ENCODE data around the gene ZNF276. TPM values are rescaled to one million over a fixed set of nuclear protein-coding genes. Genes with fewer than 3 reads are reported as not detected.
A peak's percentile ranks its signal among the peaks of the same experiment; 100 is the strongest.

The ZNF276 gene
- total RNA-seq, 1 experiment from 2014 or later: 18.6 TPM

DNA sequence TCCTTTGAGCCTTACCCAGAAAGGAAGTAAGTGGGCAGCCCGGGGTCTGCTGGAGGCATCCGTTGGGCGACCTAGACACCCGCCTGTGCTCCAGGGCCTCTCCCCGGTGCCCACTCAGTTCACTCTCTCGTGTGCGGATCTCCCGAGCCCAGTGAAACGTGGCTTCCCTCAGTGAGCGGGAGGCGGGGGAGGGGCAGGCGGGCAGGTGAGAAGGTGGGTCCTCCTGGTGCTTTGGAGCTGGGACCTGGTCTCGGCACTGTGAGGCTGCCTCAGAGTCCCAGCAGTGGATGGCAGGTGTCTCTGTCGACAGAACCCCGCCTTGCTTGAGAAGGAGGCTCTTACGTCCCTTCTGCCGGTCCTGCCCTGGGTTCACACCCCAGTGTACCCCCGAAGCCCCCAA lies 8.0 kb downstream of the ZNF276 start:
- no peak overlapping the region for H3T11ph ChIP-seq (ENCODE audit: low read length)
- H2BK120ac ChIP-seq (ENCODE audit: low read depth, low read length, poor library complexity, severe bottlenecking): no peak overlapping the region
- WGBS (ENCODE audit: extremely low coverage, insufficient read length, low lambda C conversion rate): no CpG with 5 or more reads among the region's 18 CpGs
- H4K20me1 ChIP-seq (ENCODE audit: control insufficient read depth, insufficient read depth, insufficient read length): no peaks in the 10 kb centered on the region
- no peak overlapping the region for H2BK20ac ChIP-seq (ENCODE audit: low read depth, low read length, poor library complexity, severe bottlenecking)
- H3K23me2 ChIP-seq (ENCODE audit: insufficient read length, low read depth, low read length, poor library complexity, severe bottlenecking): no peaks in the 10 kb centered on the region
- no peaks in the 10 kb centered on the region for H3K4me1 ChIP-seq (ENCODE audit: insufficient read depth, low read length)
- no peak overlapping the region for H3K4ac ChIP-seq (ENCODE audit: low read depth, low read length)
- H3K56ac ChIP-seq (ENCODE audit: insufficient read length, low read depth, low read length): no peak overlapping the region
- H3K23ac ChIP-seq (ENCODE audit: insufficient read length, low read depth, low read length): no peak overlapping the region
- H3K36me3 Mint-ChIP-seq (ENCODE audit: insufficient read depth in 1 of 3, low read depth in 3 of 3): peaks cover 16 to 61% (median 53%) of the 10 kb centered on the region in 3 experiments; a peak in 6 of 7 replicates
- no peaks in the 10 kb centered on the region for H3K9me3 ChIP-seq (ENCODE audit: control insufficient read depth, low read depth, low read length)
- no peak overlapping the region for H3K4me3 Mint-ChIP-seq
- peaks cover 2% of the 10 kb centered on the region for H3K27me3 Mint-ChIP-seq (ENCODE audit: low read depth)
- no peak overlapping the region for H4K8ac ChIP-seq (replicated peaks; ENCODE audit: insufficient read length, low read depth, low read length)
- H2BK12ac ChIP-seq (ENCODE audit: insufficient read length, low read depth, low read length): no peak overlapping the region
- TF ChIP-seq CTCF (conservative IDR thresholded peaks at IDR 0.05): no peak
- H3K27ac Mint-ChIP-seq: peak overlapping the region in 2 of 3 experiments; percentile 61 to 81; a peak in 3 of 7 replicates
- H3K79me2 ChIP-seq (ENCODE audit: insufficient read depth, low read length): no peaks in the 10 kb centered on the region
- no peak overlapping the region for H3K27ac ChIP-seq (ENCODE audit: insufficient read length, low read depth, low read length)
- H3K27me3 ChIP-seq (ENCODE audit: insufficient read depth, low read length): no peaks in the 10 kb centered on the region
- H3K18ac ChIP-seq (ENCODE audit: insufficient read length, low read depth, low read length): no peak overlapping the region
- peaks cover 9 to 24% of the 10 kb centered on the region in 2 experiments for H3K4me1 Mint-ChIP-seq
- H4K5ac ChIP-seq (ENCODE audit: insufficient read length, low read depth, low read length): no peak overlapping the region
- no peaks in the 10 kb centered on the region for H3K79me1 ChIP-seq (ENCODE audit: insufficient read depth, low read depth, low read length, poor library complexity, severe bottlenecking)
- no peak overlapping the region for H3K9ac ChIP-seq (ENCODE audit: extremely low read depth, insufficient read length, low read length)
- no peaks in the 10 kb centered on the region; a peak in 1 of 5 replicates for H3K9me3 Mint-ChIP-seq
- no peak overlapping the region for H3K14ac ChIP-seq (ENCODE audit: insufficient read depth, low read length)
- no peak overlapping the region for H4K91ac ChIP-seq (ENCODE audit: insufficient read length, low read depth, low read length)
- H2AK5ac ChIP-seq (ENCODE audit: insufficient read length, low read length): no peak overlapping the region
- H2AFZ ChIP-seq (ENCODE audit: low read length): no peak overlapping the region
- H3K4me2 ChIP-seq (ENCODE audit: insufficient read depth, insufficient read length, low read length): no peak overlapping the region
- no peak for DNase-seq
- H2BK5ac ChIP-seq (ENCODE audit: insufficient read length, low read length): no peak overlapping the region
- no peak overlapping the region for H2BK15ac ChIP-seq (ENCODE audit: low read depth, low read length)

Data from H9 (cell line).